H1 (cell line): ENCODE measurements around the gene PSME1. TPM values are rescaled to one million over a fixed set of nuclear protein-coding genes. Genes with fewer than 3 reads are reported as not detected.

Source experiments
- CTCF ChIA-PET: fragments of 300-600 bp; sonication (Branson Sonifier 250); formaldehyde crosslinking; loops from one replicate; lab custom pipeline; 2021; ENCODE audit not compliant: partially characterized antibody; lab: Charles Lee
- POLR2A ChIA-PET: fragments of 300-600 bp; sonication (Branson Sonifier 250); formaldehyde crosslinking; loops from one replicate; lab custom pipeline; 2021; ENCODE audit warnings: inconsistent platforms; ENCODE audit not compliant: partially characterized antibody; lab: Charles Lee
- DNase-seq, 2 experiments: peaks; one replicate each; pipeline versions ENCODE4 v3.0.0 to v3.0.0-alpha.2; 2010 to 2022; ENCODE audit warnings: low spot score in 2 of 2, low read depth in 1 of 2, mixed read lengths in 1 of 2
- FAIRE-seq: peaks from 2 replicates; lab custom pipeline; 2011; peaks lifted over from hg19 to GRCh38; lab: Jason Lieb, UNC
- H2AFZ ChIP-seq: 2 replicates; pipeline ENCODE4 v1.8.1; 2012; ENCODE audit warnings: low read length, inconsistent platforms
- H2AK5ac ChIP-seq: 2 replicates; pipeline ENCODE4 v1.6.1; 2013; ENCODE audit warnings: low read depth, low read length
- H2BK120ac ChIP-seq: replicated peaks from 2 replicates; pipeline ENCODE3; 2013; ENCODE audit warnings: low read depth, low read length, inconsistent platforms
- H2BK12ac ChIP-seq: 2 replicates; pipeline ENCODE4 v1.6.1; 2013; ENCODE audit warnings: low read depth, low read length
- H2BK15ac ChIP-seq: 2 replicates; pipeline ENCODE4 v1.6.1; 2013; ENCODE audit warnings: low read length
- H2BK20ac ChIP-seq: 2 replicates; pipeline ENCODE4 v1.6.1; 2013; ENCODE audit warnings: low read length
- H2BK5ac ChIP-seq: 2 replicates; pipeline ENCODE4 v1.6.1; 2013; ENCODE audit warnings: low read depth, low read length
- H3K14ac ChIP-seq: 2 replicates; pipeline ENCODE4 v1.6.1; 2013; ENCODE audit warnings: inconsistent platforms; ENCODE audit not compliant: insufficient read length
- H3K18ac ChIP-seq: 2 replicates; pipeline ENCODE4 v1.6.1; 2013; ENCODE audit warnings: low read length; ENCODE audit errors: extremely low read depth
- H3K23ac ChIP-seq: 2 replicates; pipeline ENCODE4 v1.6.1; 2013; ENCODE audit warnings: inconsistent platforms; ENCODE audit not compliant: insufficient read length
- H3K23me2 ChIP-seq: 2 replicates; pipeline ENCODE4 v1.6.1; 2013; ENCODE audit warnings: low read depth, low read length
- H3K27ac ChIP-seq: 2 replicates; pipeline ENCODE4 v1.6.1; 2011; ENCODE audit warnings: low read depth, low read length, inconsistent platforms
- H3K27me3 ChIP-seq, 4 experiments: replicated peaks in 1 of 4; 1 replicate in 1 of 4; 2 replicates in 3 of 4; pipeline versions ENCODE4 v1.6.1 to v1.8.1; 2011 to 2013; ENCODE audit warnings: low read length in 3 of 4, mild to moderate bottlenecking in 3 of 4, inconsistent platforms in 2 of 4, mixed read lengths in 2 of 4, moderate library complexity in 1 of 4; ENCODE audit not compliant: control insufficient read depth in 3 of 4, insufficient read depth in 3 of 4; ENCODE audit errors: extremely low read depth in 1 of 4
- H3K36me3 ChIP-seq, 4 experiments: 2 replicates each; pipeline versions ENCODE4 v1.6.1 to v1.8.1; 2011 to 2013; ENCODE audit warnings: mild to moderate bottlenecking in 4 of 4, low read length in 3 of 4, moderate library complexity in 2 of 4, control low read depth in 1 of 4, inconsistent platforms in 1 of 4; ENCODE audit not compliant: insufficient read depth in 4 of 4, control insufficient read depth in 2 of 4
- H3K4ac ChIP-seq: replicated peaks from 2 replicates; pipeline ENCODE3; 2013; ENCODE audit warnings: low read length, low read depth, mixed read lengths, inconsistent platforms; ENCODE audit not compliant: insufficient read length
- H3K4me1 ChIP-seq, 4 experiments: replicated peaks in 1 of 4; 1 replicate in 1 of 4; 2 replicates in 3 of 4; pipeline versions ENCODE4 v1.6.1 to v1.8.1; 2011 to 2013; ENCODE audit warnings: low read length in 3 of 4, inconsistent platforms in 2 of 4, mixed read lengths in 1 of 4; ENCODE audit not compliant: insufficient read depth in 4 of 4, control insufficient read depth in 3 of 4
- H3K4me2 ChIP-seq, 2 experiments: 2 replicates each; pipeline versions ENCODE4 v1.6.1 to v1.8.1; 2011 to 2013; ENCODE audit warnings: low read depth in 2 of 2, low read length in 2 of 2, control low read depth in 1 of 2, inconsistent platforms in 1 of 2, mild to moderate bottlenecking in 1 of 2; ENCODE audit not compliant: insufficient read depth in 1 of 2
- H3K4me3 ChIP-seq, 4 experiments: fragments of 200-600, 300-600 bp in 1 of 4; sonication (generic), shearing (Covaris generic), sonication (Bioruptor Twin) in 1 of 4; 2 replicates each; pipeline versions ENCODE4 v1.5.1 to v1.8.1; 2011 to 2016; ENCODE audit warnings: low read length in 4 of 4, low read depth in 3 of 4, control low read depth in 2 of 4, inconsistent platforms in 2 of 4, mild to moderate bottlenecking in 2 of 4, mixed read lengths in 1 of 4, moderate library complexity in 1 of 4; ENCODE audit not compliant: insufficient read depth in 2 of 4; ENCODE audit errors: extremely low read depth in 1 of 4
- H3K56ac ChIP-seq: replicated peaks from 2 replicates; pipeline ENCODE3; 2013; ENCODE audit warnings: low read depth, mild to moderate bottlenecking, mixed read lengths, low read length, inconsistent platforms; ENCODE audit not compliant: insufficient read length
- H3K79me1 ChIP-seq: 2 replicates; pipeline ENCODE4 v1.6.1; 2013; ENCODE audit warnings: low read depth, low read length, control low read depth
- H3K79me2 ChIP-seq, 2 experiments: 2 replicates each; pipeline versions ENCODE4 v1.6.1 to v1.8.1; 2012 to 2013; ENCODE audit warnings: low read length in 2 of 2, mild to moderate bottlenecking in 2 of 2, inconsistent platforms in 1 of 2; ENCODE audit not compliant: insufficient read depth in 2 of 2, control insufficient read depth in 1 of 2
- H3K9ac ChIP-seq, 4 experiments: replicated peaks in 1 of 4; 1 replicate in 1 of 4; 2 replicates in 3 of 4; pipeline versions ENCODE4 v1.6.1 to v1.8.1; 2011 to 2013; ENCODE audit warnings: low read depth in 3 of 4, low read length in 3 of 4, control low read depth in 2 of 4, mild to moderate bottlenecking in 2 of 4, moderate library complexity in 2 of 4, inconsistent platforms in 1 of 4; ENCODE audit errors: extremely low read depth in 1 of 4
- H3K9me3 ChIP-seq, 2 experiments: 2 replicates each; pipeline versions ENCODE4 v1.6.1 to v1.8.1; 2012 to 2013; ENCODE audit warnings: mild to moderate bottlenecking in 2 of 2, moderate library complexity in 2 of 2, control low read depth in 1 of 2, inconsistent platforms in 1 of 2, low read depth in 1 of 2, low read length in 1 of 2, mixed read lengths in 1 of 2; ENCODE audit not compliant: insufficient read depth in 2 of 2
- H4K20me1 ChIP-seq, 2 experiments: replicated peaks in 1 of 2; 2 replicates each; pipeline versions ENCODE3 to v1.8.1; 2011 to 2013; ENCODE audit warnings: inconsistent platforms in 2 of 2, low read length in 2 of 2, mild to moderate bottlenecking in 1 of 2; ENCODE audit not compliant: insufficient read depth in 2 of 2, control insufficient read depth in 1 of 2
- H4K5ac ChIP-seq: 2 replicates; pipeline ENCODE4 v1.6.1; 2013; ENCODE audit warnings: low read length, low read depth, mixed read lengths, inconsistent platforms; ENCODE audit not compliant: insufficient read length
- H4K8ac ChIP-seq: 2 replicates; pipeline ENCODE4 v1.8.0; 2013; ENCODE audit warnings: mild to moderate bottlenecking, moderate library complexity, low read length, inconsistent platforms; ENCODE audit not compliant: insufficient read depth; ENCODE audit errors: extremely low read depth
- H4K91ac ChIP-seq: replicated peaks from 2 replicates; pipeline ENCODE3; 2013; ENCODE audit warnings: low read length, mixed read lengths, inconsistent platforms; ENCODE audit not compliant: insufficient read length
- BACH1 ChIP-seq: IDR thresholded peaks from 2 replicates; pipeline ENCODE4 v1.6.1; 2012; ENCODE audit warnings: low read length, improper control_type of control experiment
- CBX8 ChIP-seq: fragments of 300-800, 300-1000 bp; sonication (generic); IDR thresholded peaks from 2 replicates; pipeline ENCODE4 v1.7.1; 2016; ENCODE audit warnings: low read depth, low read length, borderline replicate concordance
- CEBPB ChIP-seq: IDR thresholded peaks from 2 replicates; pipeline ENCODE4 v1.6.1; 2012; ENCODE audit warnings: low read depth, low read length
- FOSL1 ChIP-seq: IDR thresholded peaks from 2 replicates; pipeline ENCODE4 v1.6.1; 2011; ENCODE audit warnings: mild to moderate bottlenecking, low read depth, low read length, moderate library complexity; ENCODE audit not compliant: insufficient read depth
- GABPA ChIP-seq: IDR thresholded peaks from 2 replicates; pipeline ENCODE4 v1.6.1; 2011; ENCODE audit warnings: mild to moderate bottlenecking, low read length, moderate library complexity, borderline replicate concordance; ENCODE audit not compliant: insufficient read depth
- GTF2F1 ChIP-seq: IDR thresholded peaks from 2 replicates; pipeline ENCODE4 v1.6.1; 2012; ENCODE audit warnings: low read depth, low read length, improper control_type of control experiment, borderline replicate concordance
- KDM4A ChIP-seq: IDR thresholded peaks from one replicate; pipeline ENCODE4 v1.7.1; 2012; ENCODE audit warnings: low read depth, mild to moderate bottlenecking, moderate library complexity, low read length, inconsistent platforms; ENCODE audit not compliant: severe bottlenecking
- NRF1 ChIP-seq: IDR thresholded peaks from 2 replicates; pipeline ENCODE4 v1.6.1; 2011; ENCODE audit warnings: mild to moderate bottlenecking, low read depth, low read length, improper control_type of control experiment
- SIRT6 ChIP-seq: IDR thresholded peaks from one replicate; pipeline ENCODE4 v1.7.1; 2012; ENCODE audit warnings: low read length, inconsistent platforms
- SP1 ChIP-seq: IDR thresholded peaks from 2 replicates; pipeline ENCODE4 v1.6.1; 2011; ENCODE audit warnings: low read depth, low read length
- SP2 ChIP-seq: IDR thresholded peaks from 2 replicates; pipeline ENCODE4 v1.6.1; 2012; ENCODE audit warnings: mild to moderate bottlenecking, low read length, inconsistent platforms
- TAF1 ChIP-seq: IDR thresholded peaks from 2 replicates; pipeline ENCODE4 v1.6.1; 2011; ENCODE audit warnings: mild to moderate bottlenecking, low read depth, low read length
- TEAD4 ChIP-seq: IDR thresholded peaks from 2 replicates; pipeline ENCODE4 v1.6.1; 2012; ENCODE audit warnings: low read depth, low read length, inconsistent platforms, mixed read lengths
- WGBS, 2 experiments: shearing (Covaris generic) in 1 of 2; methylation state at CpG; one replicate each; pipeline versions ENCODE4 v1.1.6 to v1.1.7; 2013 to 2015; ENCODE audit warnings: low lambda C conversion rate in 2 of 2, mixed read lengths in 2 of 2, inconsistent platforms in 1 of 2, low coverage in 1 of 2, missing lambda C conversion rate in 1 of 2; ENCODE audit not compliant: insufficient replicate concordance in 2 of 2, insufficient coverage in 1 of 2, insufficient read length in 1 of 2; ENCODE audit errors: extremely low coverage in 1 of 2, missing lambda C conversion rate in 1 of 2; 5-methylcytosine and 5-hydroxymethylcytosine counted together
- polyA plus RNA-seq, 7 experiments: library from polyadenylated mRNA; depleted of rRNA in 3 of 7; stranded (reverse) in 5 of 7; unstranded in 2 of 7; fragments of >200 nt in 5 of 7; fragments of 200-250 nt in 2 of 7; gene quantifications; 1 replicate in 5 of 7; 2 replicates in 1 of 7; 4 replicates in 1 of 7; pipeline versions ENCODE4 v1.2.1 to v1.2.3, GENCODE V29; 2011 to 2013; ENCODE audit warnings: missing spikeins in 2 of 7, mixed read lengths in 2 of 7
- total RNA-seq: library from RNA; stranded (reverse); fragmentation: NEBNext Ultra II Directional; extraction: Animal tissue kit (Norgen Biotek cat#: 25700); gene quantifications from 2 replicates; pipeline ENCODE4 v1.2.1, GENCODE V29; 2021
- TF ChIP-seq, protein P1 (sequence below): IDR thresholded peaks from 2 replicates; pipeline ENCODE4 v1.6.1; 2011; ENCODE audit warnings: low read depth, mild to moderate bottlenecking, low read length; ENCODE audit not compliant: insufficient read depth

PSME1 gene
- total and polyA plus RNA-seq, 2 of the 8 experiments (the other 6 are each of a cell fraction or from before 2014, with no cell fraction given), result 74.9 to 85.9 TPM

DNA sequence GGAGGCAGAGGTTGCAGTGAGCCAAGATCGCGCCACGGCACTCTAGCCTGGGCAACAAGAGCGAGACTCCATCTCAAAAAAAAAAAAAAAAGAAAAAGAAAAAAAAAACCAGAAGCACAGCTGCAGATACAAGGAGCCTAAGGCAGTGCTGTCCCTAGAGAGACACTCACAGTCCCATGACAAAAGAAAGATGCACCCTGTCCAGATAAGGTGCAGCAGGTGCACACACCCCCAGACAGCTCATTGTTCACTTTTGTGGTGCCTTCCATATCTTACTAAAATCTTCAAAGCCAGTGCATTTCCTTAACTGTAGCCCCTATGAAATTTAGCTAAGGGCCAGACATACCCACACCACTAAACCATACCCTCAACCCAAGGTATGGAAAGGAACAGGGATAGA, 13.6 kb upstream of the PSME1 start:
- Histone ChIP-seq H3K27me3 (no peaks in the 10 kb centered on the region), H2BK20ac (no peak overlapping the region), H4K20me1 (peaks cover 0 to 3% of the 10 kb centered on the region in 2 experiments), H2BK12ac (no peak overlapping the region), H2BK5ac (no peak overlapping the region), H3K23ac (no peak overlapping the region), H3K4me2 (no peak overlapping the region), H2AK5ac (no peak overlapping the region), H3K14ac (no peak overlapping the region), H3K23me2 (no peaks in the 10 kb centered on the region), H3K4ac (no peak overlapping the region), H3K79me2 (no peaks in the 10 kb centered on the region), H3K18ac (no peak overlapping the region), H3K79me1 (no peaks in the 10 kb centered on the region), H4K5ac (no peak overlapping the region), H3K56ac (no peak overlapping the region), H4K91ac (no peak overlapping the region), H2BK120ac (no peak overlapping the region), H4K8ac (no peak overlapping the region), H3K9ac (no peak overlapping the region), H3K4me1 (no peaks in the 10 kb centered on the region), H3K27ac (no peak overlapping the region), H2AFZ (no peak overlapping the region), H3K9me3 (no peaks in the 10 kb centered on the region), H3K36me3 (peaks cover 14 to 39% (median 32%) of the 10 kb centered on the region in 4 experiments), H2BK15ac (no peak overlapping the region), H3K4me3 (no peak overlapping the region)
- no peak for FAIRE-seq
- ChIA-PET POLR2A (interaction anchor here (0.8 to 11.1 kb wide), 8 partner anchors 6 to 84 kb away, joined by 3 to 96 read pairs (median 6); partner anchors contain the start of genes DCAF11, FITM1 and NRL), CTCF (interaction anchor here (0.8 to 1.6 kb wide), 2 partner anchors 15 to 32 kb away, joined by 3 to 4 read pairs; no protein-coding TSS in a partner anchor)
- WGBS, 2 experiments, result 94% methylated on average over 3 of the region's 4 CpGs; no CpG with 5 or more reads in 1 of the 2 experiments
- no peak for DNase-seq
- TF ChIP-seq BACH1 (no peak), TEAD4 (no peak), KDM4A (no peak), FOSL1 (no peak), SP2 (no peak), CBX8 (no peak), TAF1 (no peak), SIRT6 (no peak), SP1 (no peak), NRF1 (no peak), CEBPB (no peak), GTF2F1 (no peak), GABPA (no peak)
- TF ChIP-seq, protein P1, sequence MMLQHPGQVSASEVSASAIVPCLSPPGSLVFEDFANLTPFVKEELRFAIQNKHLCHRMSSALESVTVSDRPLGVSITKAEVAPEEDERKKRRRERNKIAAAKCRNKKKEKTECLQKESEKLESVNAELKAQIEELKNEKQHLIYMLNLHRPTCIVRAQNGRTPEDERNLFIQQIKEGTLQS, result no peak
